Esophagus (tissue), 2 donors: ENCODE data around the gene TCEAL3. TPM values are rescaled to one million over a fixed set of nuclear protein-coding genes. Genes with fewer than 3 reads are reported as not detected.
"Not testable (repeated sequence)": the region's sequence is repeated elsewhere in the genome, so short reads cannot be mapped to it uniquely, and the experiment has no call there.

ENCODE experiments used
- H3K27ac ChIP-seq, 2 donors: one replicate each; pipeline ENCODE4 v1.5.1; 2013; ENCODE audit warnings: low read depth in 2 of 2, mild to moderate bottlenecking in 2 of 2, inconsistent platforms in 1 of 2, low read length in 1 of 2, moderate library complexity in 1 of 2
- H3K27me3 ChIP-seq, 2 donors: one replicate each; pipeline ENCODE4 v1.6.1; 2013; ENCODE audit warnings: low read length in 2 of 2, control low read depth in 1 of 2, mild to moderate bottlenecking in 1 of 2; ENCODE audit not compliant: insufficient read depth in 2 of 2, control insufficient read depth in 1 of 2
- H3K36me3 ChIP-seq, 2 donors: one replicate each; pipeline ENCODE4 v1.6.1; 2013; ENCODE audit warnings: low read length in 1 of 2; ENCODE audit not compliant: control insufficient read depth in 2 of 2, insufficient read depth in 2 of 2
- H3K4me1 ChIP-seq, 2 donors: one replicate each; pipeline ENCODE4 v1.6.1; 2013; ENCODE audit warnings: low read length in 1 of 2; ENCODE audit not compliant: control insufficient read depth in 2 of 2, insufficient read depth in 2 of 2
- H3K4me3 ChIP-seq, 2 donors: one replicate each; pipeline ENCODE4 v1.5.1; 2013; ENCODE audit warnings: low read length in 2 of 2, mild to moderate bottlenecking in 2 of 2, low read depth in 1 of 2, moderate library complexity in 1 of 2
- H3K9me3 ChIP-seq, 2 donors: one replicate each; pipeline ENCODE4 v1.6.1; 2013; ENCODE audit warnings: mild to moderate bottlenecking in 2 of 2, low read depth in 1 of 2, low read length in 1 of 2, moderate library complexity in 1 of 2; ENCODE audit not compliant: control insufficient read depth in 2 of 2, insufficient read depth in 1 of 2
- WGBS, 2 donors: extraction: QIAGEN DNeasy Blood & Tissue Kit; methylation state at CpG; one replicate each; pipeline ENCODE4 v1.1.7; 2013; 5-methylcytosine and 5-hydroxymethylcytosine counted together
- polyA plus RNA-seq, 2 donors: library from polyadenylated mRNA; stranded (reverse); fragments of 200-250 nt; gene quantifications; one replicate each; pipeline ENCODE4 v1.2.3, GENCODE V29; 2013
- donor health status: healthy with polysubstance abuse.
- donor health status: Bipolar disorder and iron deficiency.

TCEAL3 gene
- polyA plus RNA-seq, 2 donors = 9.5 to 19.7 TPM

DNA sequence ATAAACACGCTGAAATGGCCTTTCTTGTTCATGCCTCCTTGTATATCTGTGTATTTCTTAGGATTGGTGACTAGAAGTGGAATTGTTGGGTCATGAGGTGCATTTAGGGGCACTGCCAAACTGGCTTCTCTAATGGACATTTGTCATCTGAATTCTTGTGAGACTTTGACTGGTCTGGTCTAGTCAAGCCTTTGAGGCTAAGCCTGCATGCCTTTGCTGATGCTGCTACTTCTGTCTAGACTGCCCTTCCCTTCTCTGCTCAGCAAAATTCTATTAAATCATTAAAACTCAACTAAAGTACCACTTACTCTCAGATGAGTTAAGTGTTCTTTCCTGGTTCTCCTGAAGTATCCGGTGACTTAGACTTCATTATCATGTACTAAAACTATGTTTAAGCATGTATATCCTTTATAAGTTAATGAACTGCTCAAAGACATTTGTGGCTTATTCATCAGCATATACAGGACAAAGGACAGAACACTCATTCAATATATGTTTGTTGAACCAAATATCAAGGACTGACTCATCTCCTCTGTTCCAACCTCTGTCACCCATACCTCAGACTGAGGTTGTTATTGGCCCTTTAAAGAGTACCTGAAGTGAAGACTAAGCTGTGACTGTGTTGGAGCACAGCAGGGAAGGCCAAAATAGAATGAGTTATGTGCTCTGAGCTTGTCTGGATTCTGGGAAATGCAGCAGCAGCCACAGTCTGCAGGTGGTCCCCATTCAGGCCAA is 30.0 kb downstream of the TCEAL3 start:
- WGBS, 2 donors = 73 to 87% methylated on average over 2 of the region's 2 CpGs
- Histone ChIP-seq H3K27ac (no peak overlapping the region), H3K4me3 (no peak overlapping the region), H3K36me3 (no peaks in the 10 kb centered on the region), H3K9me3 (no peaks in the 10 kb centered on the region), H3K4me1 (no peaks in the 10 kb centered on the region), H3K27me3 (no peaks in the 10 kb centered on the region)

DNA sequence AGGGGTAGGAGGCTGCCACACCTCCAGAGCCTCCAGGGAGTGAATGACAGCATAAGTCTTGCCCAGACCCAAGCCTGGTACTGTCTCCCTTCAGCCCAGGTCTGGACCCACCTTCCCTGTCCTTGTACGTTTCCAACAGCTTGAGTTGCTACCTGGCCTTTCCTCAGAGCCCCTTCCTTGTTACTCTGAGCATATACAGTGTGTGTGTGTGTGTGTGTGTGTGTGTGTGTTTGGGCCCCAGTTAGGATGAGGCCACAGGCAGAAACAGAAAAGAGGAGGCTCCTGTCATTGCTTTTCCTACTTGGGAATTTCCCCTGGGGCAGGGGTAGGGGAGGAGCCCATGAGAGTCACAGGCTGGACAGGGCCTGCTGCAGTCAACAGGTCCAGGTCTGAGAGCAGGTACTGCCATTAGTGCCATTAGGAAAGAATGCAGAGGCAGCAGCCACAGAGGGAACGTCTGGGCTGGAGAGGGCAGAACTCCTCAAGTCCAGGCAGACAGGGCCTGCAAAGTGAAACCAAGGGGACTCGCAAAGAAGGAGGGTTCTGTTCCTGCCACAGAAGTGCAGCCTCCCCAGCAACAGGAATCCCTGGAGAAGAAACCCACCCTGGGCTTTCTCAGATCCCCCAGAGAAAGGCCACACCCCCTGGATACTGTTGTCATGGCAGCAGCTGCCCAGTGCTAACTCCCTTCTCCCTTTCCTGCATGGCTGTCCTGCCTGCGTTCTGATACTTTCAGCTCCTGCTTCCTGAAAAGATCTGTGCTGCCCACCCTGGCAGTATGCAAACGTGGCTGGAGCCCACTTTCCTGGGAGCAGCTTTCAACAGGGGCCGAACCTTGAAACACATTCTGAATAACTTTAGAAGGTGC is 30.9 kb downstream of the TCEAL3 start:
- not testable (repeated sequence) for H3K27me3 ChIP-seq, H3K27ac ChIP-seq, H3K4me3 ChIP-seq, H3K4me1 ChIP-seq, H3K9me3 ChIP-seq, H3K36me3 ChIP-seq
- WGBS, 2 donors = 40 to 44% methylated on average over 4 to 6 of the region's 6 CpGs

DNA sequence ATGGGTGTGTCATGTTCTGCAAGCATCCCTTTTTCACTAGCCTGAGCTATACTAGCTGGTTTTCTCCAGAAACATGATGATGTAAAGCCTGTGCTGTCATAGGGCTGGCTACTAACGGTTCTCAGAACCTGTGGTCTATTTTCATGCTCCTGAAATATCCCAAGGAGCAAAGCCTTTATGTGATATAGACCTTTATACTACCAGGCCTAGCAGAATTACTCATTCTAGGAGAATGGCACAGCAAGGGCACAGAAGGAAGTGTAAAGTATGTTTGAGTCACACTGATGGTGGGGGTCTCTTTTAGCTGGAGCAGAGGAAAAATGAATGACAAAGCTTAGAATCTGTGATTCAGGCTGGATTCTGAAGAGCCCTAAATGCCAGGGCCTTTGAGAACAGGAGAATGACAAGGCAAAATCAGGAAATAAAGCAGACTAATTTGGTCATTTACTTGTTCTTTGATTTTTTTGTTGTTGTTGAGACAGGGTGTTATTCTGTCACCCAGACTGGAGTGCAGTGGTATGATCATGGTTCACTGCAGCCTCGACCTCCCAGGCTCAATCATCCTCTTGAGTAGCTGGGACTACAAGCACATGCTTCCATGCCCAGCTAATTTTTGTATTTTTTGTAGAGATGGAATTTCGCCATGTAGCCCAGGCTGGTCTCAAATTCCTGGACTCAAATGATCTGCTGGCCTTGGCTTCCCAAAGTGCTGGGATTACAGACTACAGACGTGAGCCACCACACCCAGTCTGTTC is 32.8 kb downstream of the TCEAL3 start:
- Histone ChIP-seq H3K9me3 (no peaks in the 10 kb centered on the region), H3K27ac (no peak overlapping the region), H3K27me3 (no peaks in the 10 kb centered on the region), H3K36me3 (no peaks in the 10 kb centered on the region), H3K4me1 (no peaks in the 10 kb centered on the region), H3K4me3 (no peak overlapping the region)
- WGBS, 2 donors = 62 to 84% methylated on average over 4 of the region's 4 CpGs

DNA sequence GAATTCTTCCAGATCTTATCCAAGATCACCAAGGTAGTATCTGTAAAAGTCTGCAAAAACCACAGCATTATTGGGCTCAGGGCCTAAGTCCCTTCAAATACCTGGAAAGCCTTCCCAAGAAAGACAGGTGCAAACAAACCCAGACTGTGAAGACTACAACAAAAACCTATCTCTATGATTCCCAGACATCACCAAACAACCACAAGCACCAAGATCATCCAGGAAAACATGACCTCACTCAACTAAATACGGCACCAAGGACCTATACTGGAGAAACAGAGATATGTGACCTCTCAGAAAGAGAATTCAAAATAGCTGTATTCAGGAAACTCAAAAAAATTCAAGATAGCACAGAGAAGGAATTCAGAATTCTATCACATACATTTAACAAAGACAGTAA is 36.4 kb downstream of the TCEAL3 start:
- H3K36me3 ChIP-seq = no peaks in the 10 kb centered on the region
- no peak overlapping the region for H3K4me3 ChIP-seq
- WGBS, 2 donors = 75 to 87% methylated on average over 1 of the region's 1 CpG
- no peaks in the 10 kb centered on the region for H3K4me1 ChIP-seq
- H3K27me3 ChIP-seq = no peaks in the 10 kb centered on the region
- no peak overlapping the region for H3K27ac ChIP-seq
- H3K9me3 ChIP-seq = no peaks in the 10 kb centered on the region

DNA sequence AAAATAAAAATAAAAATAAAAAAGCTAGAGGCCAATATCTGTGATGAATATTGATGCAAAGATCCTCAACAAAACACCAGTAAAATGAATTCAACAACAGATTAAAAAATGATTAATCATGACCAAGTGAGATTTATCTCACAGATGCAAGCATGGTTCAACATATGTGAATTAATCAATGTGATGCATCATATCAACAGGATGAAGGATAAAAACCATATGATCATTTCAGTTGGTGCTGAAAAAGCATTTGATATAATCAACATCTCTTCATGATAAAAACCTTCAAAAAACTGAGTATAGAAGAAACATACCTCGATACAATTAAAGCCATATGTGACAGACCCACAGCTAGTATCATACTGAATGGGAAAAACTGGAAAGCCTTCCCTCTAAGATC is 39.9 kb downstream of the TCEAL3 start:
- WGBS, 2 donors = 68 to 74% methylated on average over 1 of the region's 1 CpG
- Histone ChIP-seq H3K9me3 (no peaks in the 10 kb centered on the region), H3K4me3 (no peak overlapping the region), H3K36me3 (no peaks in the 10 kb centered on the region), H3K27me3 (no peaks in the 10 kb centered on the region), H3K4me1 (no peaks in the 10 kb centered on the region), H3K27ac (no peak overlapping the region)

DNA sequence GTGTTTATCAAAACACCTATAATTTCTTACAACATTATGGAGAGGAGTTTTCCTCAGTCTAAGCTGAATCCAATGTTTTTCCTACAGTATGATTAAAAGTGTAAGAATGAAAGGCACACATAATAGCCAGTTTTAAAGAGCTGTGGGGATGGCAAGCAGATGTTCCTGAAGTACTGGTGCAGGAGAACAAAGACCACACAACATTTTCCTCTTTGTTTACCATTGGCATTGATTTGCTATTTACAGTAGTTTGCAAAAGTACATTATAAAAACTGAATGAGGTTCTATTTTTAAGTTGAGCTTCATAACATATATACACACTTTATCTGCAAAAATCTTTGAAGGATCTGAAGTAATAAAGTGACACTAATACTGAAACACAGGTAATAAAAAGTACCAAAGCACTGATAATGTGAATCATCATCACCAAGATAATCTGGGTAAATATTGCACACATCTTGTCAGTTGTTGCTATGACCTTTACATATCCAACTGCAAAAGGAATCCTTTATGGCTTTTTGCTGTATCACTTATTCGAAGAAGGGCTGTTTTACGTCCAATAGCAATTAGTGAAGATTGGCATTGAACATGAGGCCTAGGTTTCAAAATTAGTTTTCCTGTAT is 43.5 kb downstream of the TCEAL3 start:
- 89 to 95% methylated on average over 2 of the region's 2 CpGs for WGBS, 2 donors
- no peak overlapping the region for H3K4me3 ChIP-seq
- no peaks in the 10 kb centered on the region for H3K27me3 ChIP-seq
- no peaks in the 10 kb centered on the region for H3K4me1 ChIP-seq
- H3K9me3 ChIP-seq = no peaks in the 10 kb centered on the region
- no peaks in the 10 kb centered on the region for H3K36me3 ChIP-seq
- no peak overlapping the region for H3K27ac ChIP-seq

DNA sequence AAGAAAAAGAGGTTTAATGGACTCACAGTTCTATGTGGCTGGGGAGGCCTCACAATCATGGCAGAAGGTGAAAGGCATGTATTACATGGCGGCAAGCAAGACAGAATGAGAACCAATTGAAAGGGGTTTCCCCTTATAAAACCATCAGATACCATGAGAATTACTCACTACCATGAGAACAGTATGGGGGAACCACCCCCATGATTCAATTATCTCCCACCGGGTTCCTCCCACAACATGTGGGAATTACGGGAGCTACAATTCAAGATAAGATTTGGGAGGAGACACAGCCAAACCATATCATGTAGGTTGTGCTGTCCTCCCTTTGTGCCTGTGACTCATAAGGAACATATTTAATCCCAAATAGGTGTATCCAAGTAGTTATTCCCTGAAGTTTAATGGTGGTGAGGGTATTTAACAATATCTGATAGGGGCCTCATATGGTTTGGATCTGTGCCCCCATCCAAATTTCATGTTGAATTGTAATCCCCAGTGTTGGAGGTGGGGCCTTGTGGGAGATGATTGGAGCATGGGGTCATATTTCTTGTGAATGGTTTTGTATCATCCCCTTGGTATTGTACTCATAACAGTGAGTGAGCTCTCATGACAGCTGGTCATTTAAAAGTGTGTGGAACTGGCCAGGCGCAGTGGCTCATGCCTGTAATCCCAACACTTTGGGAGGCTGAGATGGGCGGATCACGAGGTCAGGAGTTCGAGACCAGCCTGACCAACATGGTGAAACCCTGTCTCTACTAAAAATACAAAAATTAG is 47.7 kb downstream of the TCEAL3 start:
- not testable (repeated sequence) for H3K27me3 ChIP-seq
- WGBS, 2 donors = 80 to 90% methylated on average over 7 of the region's 7 CpGs

DNA sequence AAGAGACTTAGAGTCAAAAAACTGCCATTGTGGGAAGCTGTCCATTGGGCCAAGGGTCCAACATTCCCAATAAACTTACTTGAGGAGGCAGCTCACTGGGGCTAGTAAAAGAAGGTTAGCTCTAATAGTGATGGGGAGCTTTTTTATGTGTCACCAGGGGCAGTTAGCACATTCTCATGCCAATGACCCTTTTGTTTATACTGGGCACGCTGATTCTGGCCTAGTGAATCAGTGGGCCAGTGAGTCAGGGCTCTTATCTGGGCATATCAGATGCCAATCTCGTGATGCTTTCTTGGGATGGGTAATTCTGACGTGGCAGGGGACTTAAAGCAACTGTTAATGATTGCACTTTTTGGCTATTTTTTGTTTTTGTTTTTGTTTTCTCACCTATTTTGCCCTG is 48.9 kb downstream of the TCEAL3 start:
- Histone ChIP-seq H3K27ac (no peak overlapping the region), H3K4me1 (no peaks in the 10 kb centered on the region), H3K27me3 (peaks cover 0 to 3% of the 10 kb centered on the region in 2 donors), H3K4me3 (no peak overlapping the region), H3K9me3 (no peaks in the 10 kb centered on the region), H3K36me3 (no peaks in the 10 kb centered on the region)
- 35 to 53% methylated on average over 3 of the region's 3 CpGs for WGBS, 2 donors

More for the DNA sequence above, 47.7 kb downstream of the TCEAL3 start:
- H3K27ac ChIP-seq, H3K36me3 ChIP-seq, H3K4me3 ChIP-seq, H3K4me1 ChIP-seq, H3K9me3 ChIP-seq: not testable (repeated sequence)

DNA sequence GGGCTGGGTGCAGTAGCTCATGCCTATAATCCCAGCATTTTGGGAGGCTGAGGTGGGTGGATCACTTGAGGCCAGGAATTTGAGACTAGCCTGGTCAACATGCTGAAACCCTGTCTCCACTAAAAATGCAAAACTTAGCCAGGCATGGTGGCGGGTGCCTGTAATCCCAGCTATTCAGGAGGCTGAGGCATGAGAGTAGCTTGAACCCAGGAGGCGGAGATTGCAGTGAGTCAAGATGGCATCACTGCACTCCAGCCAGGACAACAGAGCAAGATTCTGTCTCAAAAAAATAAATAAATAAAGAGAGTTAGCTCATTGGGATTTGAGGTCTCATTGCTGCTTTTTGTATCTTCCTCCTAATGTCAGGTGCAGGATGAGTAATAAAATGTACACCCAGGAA is 49.3 kb downstream of the TCEAL3 start:
- 87 to 91% methylated on average over 2 of the region's 2 CpGs for WGBS, 2 donors
- not testable (repeated sequence) for H3K4me1 ChIP-seq, H3K36me3 ChIP-seq, H3K9me3 ChIP-seq, H3K27me3 ChIP-seq, H3K27ac ChIP-seq, H3K4me3 ChIP-seq
